Smooth muscle cell of the umbilical artery (primary cell): ENCODE measurements around the gene C4orf33. TPM values are rescaled to one million over a fixed set of nuclear protein-coding genes. Genes with fewer than 3 reads are reported as not detected.

Experiments
- total RNA-seq: library from RNA; depleted of rRNA; stranded (reverse); fragments of >200 nt; gene quantifications from 2 replicates; pipeline ENCODE4 v1.2.3, GENCODE V29; 2014

The C4orf33 gene
- 3.6 and 5.6 TPM in 2 replicates for total RNA-seq

GRCh38 chr4:129095811-129096454 lies at the start of gene C4orf33:
TSS of gene C4orf33 (plus strand) at chr4:129096152. CDS start at chr4:129102611, 6,459 bp downstream.

GRCh38 chr4:129093191-129093920 lies 2.6 kb upstream of the C4orf33 start, which contains the start of gene SCLT1:
TSS of gene SCLT1 (minus strand) at chr4:129093539. CDS start at chr4:129093103, 436 bp downstream.

Other genes starting within 250 kb of the C4orf33 start
- gene SCLT1, start 2.6 kb upstream of the C4orf33 start, total RNA-seq: 8.9 and 11.9 TPM in 2 replicates